ENCODE results near the gene EPGN. TPM values are rescaled to one million over a fixed set of nuclear protein-coding genes. Genes with fewer than 3 reads are reported as not detected.

Gene EPGN
- total and polyA plus RNA-seq, 2 of the 8 experiments (the other 6 are each of a cell fraction or from before 2014, with no cell fraction given) = not detected

DNA sequence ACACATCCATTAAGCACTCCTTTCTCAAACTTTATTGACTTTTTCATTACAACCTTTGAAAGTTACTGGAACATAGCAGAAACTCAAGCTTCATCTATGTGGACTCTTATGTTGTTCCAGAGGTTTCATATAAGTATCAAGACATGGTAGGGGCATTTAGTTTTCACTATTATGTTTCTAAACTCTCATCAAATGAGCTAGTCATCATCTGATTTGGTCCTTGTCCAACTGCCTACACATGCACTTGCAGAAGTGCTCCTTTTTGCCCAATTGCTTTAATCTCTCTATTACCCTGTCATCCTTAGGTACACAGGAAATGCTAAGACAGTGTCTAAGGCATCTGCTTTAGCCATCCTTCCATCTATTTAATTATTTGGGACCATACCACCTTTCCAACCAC, 42.2 kb upstream of the EPGN start:
- peaks cover 0 to 2% of the 10 kb centered on the region in 2 experiments for H4K20me1 ChIP-seq (replicated peaks in 1 of 2; ENCODE audit: control insufficient read depth in 1 of 2, insufficient read depth in 2 of 2, low read length in 2 of 2)
- H3K9ac ChIP-seq (replicated peaks in 1 of 4; ENCODE audit: extremely low read depth in 1 of 4, low read depth in 3 of 4, low read length in 3 of 4) = no peak overlapping the region
- no peak overlapping the region for H2BK20ac ChIP-seq (ENCODE audit: low read length)
- H2AK5ac ChIP-seq (ENCODE audit: low read depth, low read length) = no peak overlapping the region
- no peak overlapping the region for H2BK15ac ChIP-seq (ENCODE audit: low read length)
- H3K79me2 ChIP-seq (ENCODE audit: control insufficient read depth in 1 of 2, insufficient read depth in 2 of 2, low read length in 2 of 2) = no peaks in the 10 kb centered on the region
- no peak overlapping the region for H3K18ac ChIP-seq (ENCODE audit: extremely low read depth, low read length)
- FAIRE-seq (no peak), DNase-seq (ENCODE audit: low read depth in 1 of 2, low spot score in 2 of 2) (no peak)
- no peak overlapping the region for H2BK5ac ChIP-seq (ENCODE audit: low read depth, low read length)
- no peaks in the 10 kb centered on the region for H3K23me2 ChIP-seq (ENCODE audit: low read depth, low read length)
- no peak overlapping the region for H3K4me3 ChIP-seq (ENCODE audit: extremely low read depth in 1 of 4, insufficient read depth in 2 of 4, low read depth in 3 of 4, low read length in 4 of 4)
- no peak overlapping the region for H2BK12ac ChIP-seq (ENCODE audit: low read depth, low read length)
- no peak overlapping the region for H3K27ac ChIP-seq (ENCODE audit: low read depth, low read length)
- no peak overlapping the region for H3K56ac ChIP-seq (replicated peaks; ENCODE audit: insufficient read length, low read depth, low read length)
- H2AFZ ChIP-seq (ENCODE audit: low read length) = no peak overlapping the region
- CTCF ChIA-PET (ENCODE audit: partially characterized antibody) = interaction anchor here (0.7 to 1.9 kb wide), 3 partner anchors 9 to 267 kb away, joined by 3 to 7 read pairs (median 4); no protein-coding TSS in a partner anchor
- H4K5ac ChIP-seq (ENCODE audit: insufficient read length, low read depth, low read length) = no peak overlapping the region
- peaks cover 0 to 1% (median 0%) of the 10 kb centered on the region in 4 experiments; a peak in 1 of 7 replicates for H3K27me3 ChIP-seq (replicated peaks in 1 of 4; ENCODE audit: control insufficient read depth in 3 of 4, extremely low read depth in 1 of 4, insufficient read depth in 3 of 4, low read length in 3 of 4)
- H3K9me3 ChIP-seq (ENCODE audit: insufficient read depth in 2 of 2, low read depth in 1 of 2, low read length in 1 of 2) = no peaks in the 10 kb centered on the region
- no peaks in the 10 kb centered on the region for H3K36me3 ChIP-seq (ENCODE audit: control insufficient read depth in 2 of 4, insufficient read depth in 4 of 4, low read length in 3 of 4)
- TF ChIP-seq SAP30 (IDR thresholded peaks at IDR 0.05; ENCODE audit: insufficient read depth, insufficient replicate concordance, low read length) = no peak
- TF ChIP-seq BACH1 (IDR thresholded peaks at IDR 0.05; ENCODE audit: low read length) = no peak
- TF ChIP-seq CEBPB (IDR thresholded peaks at IDR 0.05; ENCODE audit: low read depth, low read length) = no peak
- TF ChIP-seq BCL11A (IDR thresholded peaks at IDR 0.05; ENCODE audit: low read depth in 2 of 2, low read length in 2 of 2) = no peak
- no peak for TF ChIP-seq NRF1 (IDR thresholded peaks at IDR 0.05; ENCODE audit: low read depth, low read length)
- TF ChIP-seq RFX5 (IDR thresholded peaks at IDR 0.05; ENCODE audit: borderline replicate concordance, low read depth, low read length) = no peak
- TF ChIP-seq EGR1 (IDR thresholded peaks at IDR 0.05; ENCODE audit: borderline replicate concordance, low read depth, low read length) = no peak
- H3K4ac ChIP-seq (replicated peaks; ENCODE audit: insufficient read length, low read depth, low read length) = no peak overlapping the region
- H4K8ac ChIP-seq (ENCODE audit: extremely low read depth, insufficient read depth, low read length) = no peak overlapping the region
- H4K91ac ChIP-seq (replicated peaks; ENCODE audit: insufficient read length, low read length) = no peak overlapping the region
- no peak overlapping the region for H2BK120ac ChIP-seq (replicated peaks; ENCODE audit: low read depth, low read length)
- H3K79me1 ChIP-seq (ENCODE audit: low read depth, low read length) = no peaks in the 10 kb centered on the region
- no peaks in the 10 kb centered on the region for H3K4me1 ChIP-seq (replicated peaks in 1 of 4; ENCODE audit: control insufficient read depth in 3 of 4, insufficient read depth in 4 of 4, low read length in 3 of 4)
- no peak overlapping the region for H3K4me2 ChIP-seq (ENCODE audit: insufficient read depth in 1 of 2, low read depth in 2 of 2, low read length in 2 of 2)
- POLR2A ChIA-PET (ENCODE audit: partially characterized antibody) = no interaction called here
- H3K23ac ChIP-seq (ENCODE audit: insufficient read length) = no peak overlapping the region
- H3K14ac ChIP-seq (ENCODE audit: insufficient read length) = no peak overlapping the region

Measured in H1 (cell line).